B cell (primary cell): ENCODE results near the gene ARHGEF33. TPM values are rescaled to one million over a fixed set of nuclear protein-coding genes. Genes with fewer than 3 reads are reported as not detected.

Source experiments
- ATAC-seq: fragments of 200-7000 bp; cut with Tn5 transposase; one replicate; pipeline ENCODE4 v1.10.0; 2021; ENCODE audit warnings: low read depth, mild to moderate bottlenecking, moderate number of reproducible peaks, moderate library complexity
- CTCF ChIA-PET: fragments of 350-600 bp; sonication (Branson Sonifier 250); formaldehyde crosslinking; loops from one replicate; lab custom pipeline; 2021; ENCODE audit warnings: antibody characterized with exemption, inconsistent platforms; lab: Charles Lee
- POLR2A ChIA-PET: fragments of 350-600 bp; sonication (Branson Sonifier 250); formaldehyde crosslinking; loops from one replicate; lab custom pipeline; 2021; ENCODE audit warnings: antibody characterized with exemption; lab: Charles Lee
- DNase-seq: peaks from one replicate; pipeline ENCODE4 v3.0.0; 2013
- H2AFZ ChIP-seq: 2 replicates; pipeline ENCODE4 v1.6.1; 2012; ENCODE audit warnings: mild to moderate bottlenecking, low read depth, low read length; ENCODE audit not compliant: insufficient read depth, poor library complexity, severe bottlenecking
- H3K27ac ChIP-seq, 2 donors: 1 replicate in 1 of 2; 2 replicates in 1 of 2; pipeline ENCODE4 v1.5.1; 2012 to 2013; ENCODE audit warnings: low read length in 2 of 2, mild to moderate bottlenecking in 2 of 2, moderate library complexity in 1 of 2
- H3K27me3 ChIP-seq, 4 experiments: fragments of 200-600 bp in 1 of 4; sonication (generic) in 1 of 4; replicated peaks in 1 of 4; 1 replicate in 2 of 4; 2 replicates in 2 of 4; pipeline versions ENCODE4 v1.6.1 to v1.7.0; 2013 to 2016; ENCODE audit warnings: low read length in 3 of 4, mild to moderate bottlenecking in 2 of 4, mixed read lengths in 1 of 4, moderate library complexity in 1 of 4; ENCODE audit not compliant: insufficient read depth in 4 of 4, control insufficient read depth in 3 of 4; ENCODE audit errors: control extremely low read depth in 1 of 4
- H3K36me3 ChIP-seq, 2 experiments: replicated peaks in 1 of 2; 1 replicate in 1 of 2; 2 replicates in 1 of 2; pipeline versions ENCODE4 v1.6.1 to v1.7.1; 2013; ENCODE audit warnings: low read length in 1 of 2; ENCODE audit not compliant: insufficient read depth in 2 of 2, control insufficient read depth in 1 of 2; ENCODE audit errors: control extremely low read depth in 1 of 2, extremely low read depth in 1 of 2
- H3K4me1 ChIP-seq, 2 donors: fragments of 200-600 bp in 1 of 2; sonication (generic) in 1 of 2; 1 replicate in 1 of 2; 2 replicates in 1 of 2; pipeline versions ENCODE4 v1.5.1 to v1.6.1; 2013 to 2017; ENCODE audit warnings: low read length in 2 of 2; ENCODE audit not compliant: control insufficient read depth in 2 of 2, insufficient read depth in 2 of 2
- H3K4me2 ChIP-seq: replicated peaks from 2 replicates; pipeline ENCODE3; 2012; ENCODE audit warnings: mild to moderate bottlenecking, low read depth, low read length; ENCODE audit not compliant: poor library complexity, severe bottlenecking
- H3K4me3 ChIP-seq, 5 experiments: fragments of 200-600 bp in 1 of 5; sonication (generic) in 1 of 5; 1 replicate in 3 of 5; 2 replicates in 2 of 5; pipeline versions ENCODE4 v1.5.1 to v1.7.0; 2011 to 2016; ENCODE audit warnings: low read length in 4 of 5, mild to moderate bottlenecking in 4 of 5, low read depth in 2 of 5, control low read depth in 1 of 5, moderate library complexity in 1 of 5; ENCODE audit not compliant: insufficient read depth in 1 of 5; ENCODE audit errors: control extremely low read depth in 1 of 5, extremely low read depth in 1 of 5
- H3K79me2 ChIP-seq: fragments of 200-600 bp; sonication (generic); one replicate; pipeline ENCODE4 v1.6.0; 2016; ENCODE audit warnings: low read length; ENCODE audit not compliant: control insufficient read depth, insufficient read depth
- H3K9ac ChIP-seq: fragments of 200-600 bp; sonication (generic); 2 replicates; pipeline ENCODE4 v1.6.1; 2017; ENCODE audit warnings: mild to moderate bottlenecking, low read length, moderate library complexity
- H3K9me3 ChIP-seq, 3 donors: one replicate each; pipeline versions ENCODE4 v1.6.1 to v1.7.1; 2013; ENCODE audit warnings: low read length in 2 of 3; ENCODE audit not compliant: control insufficient read depth in 2 of 3, insufficient read depth in 1 of 3; ENCODE audit errors: control extremely low read depth in 1 of 3
- H4K20me1 ChIP-seq: 2 replicates; pipeline ENCODE4 v1.6.0; 2012; ENCODE audit warnings: mild to moderate bottlenecking, low read length; ENCODE audit not compliant: insufficient read depth, control insufficient read depth, poor library complexity, severe bottlenecking
- H3K27ac Mint-ChIP-seq: one replicate; pipeline ENCODE4 v1.8.0; 2021; ENCODE audit warnings: mixed read lengths
- H3K27me3 Mint-ChIP-seq: one replicate; pipeline ENCODE4 v1.8.0; 2021; ENCODE audit warnings: mixed read lengths
- H3K4me1 Mint-ChIP-seq: one replicate; pipeline ENCODE4 v1.8.0; 2021; ENCODE audit warnings: mixed read lengths
- H3K4me3 Mint-ChIP-seq: one replicate; pipeline ENCODE4 v1.8.0; 2021; ENCODE audit warnings: mixed read lengths
- H3K9me3 Mint-ChIP-seq: one replicate; pipeline ENCODE4 v1.8.0; 2022; ENCODE audit warnings: mixed read lengths; ENCODE audit not compliant: insufficient read depth
- EZH2 ChIP-seq: IDR thresholded peaks from 2 replicates; pipeline ENCODE4 v1.6.1; 2012; ENCODE audit warnings: borderline replicate concordance, low read depth, mild to moderate bottlenecking, moderate library complexity, low read length; ENCODE audit not compliant: insufficient read depth, poor library complexity, severe bottlenecking
- WGBS: methylation state at CpG from one replicate; pipeline ENCODE4 v1.1.5; 2013; ENCODE audit warnings: missing lambda C conversion rate; ENCODE audit not compliant: insufficient coverage; 5-methylcytosine and 5-hydroxymethylcytosine counted together
- intact Hi-C: fragments of 100-400 bp; cut with micrococcal nuclease; formaldehyde crosslinking; loops from one replicate; pipeline ENCODE4 v1.10.0; 2022
- polyA plus RNA-seq: library from polyadenylated mRNA; depleted of rRNA; stranded (reverse); fragments of >200 nt; gene quantifications from 2 replicates; pipeline ENCODE4 v1.2.3, GENCODE V29; 2012
- total RNA-seq, 2 donors: library from RNA; stranded (reverse); fragments of 120-200 nt in 1 of 2; gene quantifications; 1 replicate in 1 of 2; 2 replicates in 1 of 2; pipeline versions ENCODE4 v1.2.3 to v1.2.4, GENCODE V29; 2013 to 2022
- TF ChIP-seq, protein P1 (sequence below): fragments of 200-600 bp; IDR thresholded peaks from one replicate; pipeline ENCODE4 v1.8.0; 2022; ENCODE audit warnings: antibody characterized with exemption, mild to moderate bottlenecking

ARHGEF33 gene
- total and polyA plus RNA-seq, 2 donors (not counting 1 experiment from before 2014, with no cell fraction given), result 0.04 to 0.20 TPM

DNA sequence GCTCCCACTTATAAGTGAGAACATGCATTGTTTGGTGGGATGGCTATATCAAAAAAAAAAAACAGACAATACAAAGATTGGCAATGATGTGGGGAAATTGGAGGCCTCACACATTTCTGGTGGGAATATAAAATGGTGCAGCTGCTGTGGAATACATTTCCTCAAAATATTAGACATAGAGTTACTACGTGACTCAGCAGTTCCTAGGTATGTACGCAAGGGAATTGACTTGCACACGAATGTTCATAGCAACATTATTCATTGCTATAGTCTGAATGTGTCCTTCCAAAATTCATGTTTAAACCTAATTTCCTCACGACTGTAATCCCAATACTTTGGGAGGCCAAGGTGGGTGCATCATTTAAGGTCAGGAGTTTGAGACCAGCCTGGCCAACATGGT is 2.3 kb upstream of the ARHGEF33 start:
- no peaks in the 10 kb centered on the region for H3K36me3 ChIP-seq
- H3K4me1 Mint-ChIP-seq, result no peaks in the 10 kb centered on the region
- ATAC-seq (no peak), DNase-seq (no peak)
- H4K20me1 ChIP-seq, result no peaks in the 10 kb centered on the region
- H2AFZ ChIP-seq, result no peak overlapping the region
- H3K9me3 ChIP-seq, result peaks cover 0 to 4% (median 0%) of the 10 kb centered on the region in 3 donors
- no peak overlapping the region for H3K4me3 ChIP-seq
- no peak overlapping the region for H3K4me3 Mint-ChIP-seq
- WGBS, result 36% methylated on average over 2 of the region's 4 CpGs
- intact Hi-C loops, result no loop called here
- H3K9me3 Mint-ChIP-seq, result no peaks in the 10 kb centered on the region
- H3K27ac ChIP-seq, result no peak overlapping the region
- H3K27ac Mint-ChIP-seq, result no peak overlapping the region
- no peaks in the 10 kb centered on the region for H3K4me1 ChIP-seq
- H3K9ac ChIP-seq, result no peak overlapping the region
- H3K79me2 ChIP-seq, result no peaks in the 10 kb centered on the region
- no peak overlapping the region for H3K4me2 ChIP-seq
- H3K27me3 Mint-ChIP-seq, result no peaks in the 10 kb centered on the region
- H3K27me3 ChIP-seq, result no peaks in the 10 kb centered on the region
- ChIA-PET CTCF (no interaction called here), POLR2A (no interaction called here)
- TF ChIP-seq, protein P1, sequence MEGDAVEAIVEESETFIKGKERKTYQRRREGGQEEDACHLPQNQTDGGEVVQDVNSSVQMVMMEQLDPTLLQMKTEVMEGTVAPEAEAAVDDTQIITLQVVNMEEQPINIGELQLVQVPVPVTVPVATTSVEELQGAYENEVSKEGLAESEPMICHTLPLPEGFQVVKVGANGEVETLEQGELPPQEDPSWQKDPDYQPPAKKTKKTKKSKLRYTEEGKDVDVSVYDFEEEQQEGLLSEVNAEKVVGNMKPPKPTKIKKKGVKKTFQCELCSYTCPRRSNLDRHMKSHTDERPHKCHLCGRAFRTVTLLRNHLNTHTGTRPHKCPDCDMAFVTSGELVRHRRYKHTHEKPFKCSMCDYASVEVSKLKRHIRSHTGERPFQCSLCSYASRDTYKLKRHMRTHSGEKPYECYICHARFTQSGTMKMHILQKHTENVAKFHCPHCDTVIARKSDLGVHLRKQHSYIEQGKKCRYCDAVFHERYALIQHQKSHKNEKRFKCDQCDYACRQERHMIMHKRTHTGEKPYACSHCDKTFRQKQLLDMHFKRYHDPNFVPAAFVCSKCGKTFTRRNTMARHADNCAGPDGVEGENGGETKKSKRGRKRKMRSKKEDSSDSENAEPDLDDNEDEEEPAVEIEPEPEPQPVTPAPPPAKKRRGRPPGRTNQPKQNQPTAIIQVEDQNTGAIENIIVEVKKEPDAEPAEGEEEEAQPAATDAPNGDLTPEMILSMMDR, result no peak
- TF ChIP-seq EZH2, result no peak

DNA sequence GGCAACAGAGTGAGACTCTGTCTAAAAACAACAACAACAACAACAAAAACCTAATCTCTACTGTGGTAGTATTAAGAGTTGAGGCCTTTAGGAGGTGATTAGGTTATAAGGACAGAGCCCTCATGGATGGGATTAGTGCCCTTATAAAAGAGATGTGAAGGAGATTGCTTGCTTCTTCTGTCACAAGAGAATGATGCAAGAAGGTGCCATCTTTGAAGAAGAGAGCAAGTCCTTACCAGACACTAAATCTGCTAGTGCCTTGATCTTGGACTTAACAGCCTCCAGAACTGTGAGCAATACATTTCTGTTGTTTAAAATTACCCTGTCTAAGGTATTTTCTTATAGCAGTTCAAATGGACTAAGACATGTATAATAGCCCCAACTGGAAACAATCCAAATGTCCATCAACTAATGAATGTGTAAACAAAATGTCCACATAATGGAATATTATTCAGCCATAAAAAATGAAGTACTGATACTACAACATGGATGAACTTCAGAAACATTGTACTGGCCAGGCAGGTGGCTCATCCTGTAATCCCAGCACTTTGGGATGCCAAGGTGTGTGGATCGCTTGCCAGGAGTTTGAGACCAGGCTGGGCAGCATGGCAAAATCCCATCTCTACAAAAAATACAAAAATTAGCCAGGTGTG is 1.6 kb upstream of the ARHGEF33 start:
- WGBS, result no CpG with 5 or more reads among the region's 1 CpG
- Mint-ChIP-seq H3K4me3 (no peak overlapping the region), H3K4me1 (no peaks in the 10 kb centered on the region), H3K27ac (no peak overlapping the region), H3K9me3 (no peaks in the 10 kb centered on the region), H3K27me3 (no peaks in the 10 kb centered on the region)
- POLR2A ChIA-PET, result no interaction called here
- no peak for DNase-seq
- Histone ChIP-seq H3K79me2 (no peaks in the 10 kb centered on the region), H2AFZ (no peak overlapping the region), H3K27me3 (no peaks in the 10 kb centered on the region), H3K4me1 (no peaks in the 10 kb centered on the region), H3K27ac (no peak overlapping the region), H3K36me3 (no peaks in the 10 kb centered on the region), H4K20me1 (no peaks in the 10 kb centered on the region), H3K4me2 (no peak overlapping the region), H3K9me3 (peaks cover 0 to 4% (median 0%) of the 10 kb centered on the region in 3 donors), H3K4me3 (no peak overlapping the region), H3K9ac (no peak overlapping the region)
- CTCF ChIA-PET, result no interaction called here
- intact Hi-C loops, result no loop called here
- ATAC-seq, result no peak
- TF ChIP-seq EZH2, result no peak
